Measurements from ENCODE around the gene FGD3.

The FGD3 gene

DNA sequence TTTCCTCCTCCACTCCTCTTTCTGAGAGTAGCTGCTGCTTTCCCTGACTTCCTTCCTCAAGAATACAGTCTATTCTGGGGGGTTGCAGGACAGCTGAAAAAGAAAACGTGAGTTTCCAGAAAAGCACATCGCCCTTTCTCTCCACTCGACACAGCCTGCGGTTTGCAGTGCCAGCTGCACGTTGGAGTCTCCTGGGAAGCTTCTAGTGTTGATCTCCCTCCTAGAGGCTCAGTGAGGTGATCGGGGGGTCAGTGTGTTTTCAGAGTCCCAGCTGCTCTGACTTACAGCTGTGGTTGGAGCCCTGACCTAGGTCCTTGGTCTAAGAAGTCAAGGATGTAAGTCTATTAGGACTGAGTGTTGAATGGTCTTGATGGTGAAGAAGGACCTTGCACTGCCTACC is 86.2 kb downstream of the FGD3 start:
- H3K4me3 ChIP-seq (ENCODE audit: low read length), result peak overlapping the region; percentile 25
- H3K79me2 ChIP-seq (ENCODE audit: control insufficient read depth, low read length), result no peaks in the 10 kb centered on the region
- peak overlapping the region; percentile 63 for H3K4me2 ChIP-seq (ENCODE audit: low read length)
- H3K27me3 ChIP-seq (ENCODE audit: control insufficient read depth, low read length), result no peaks in the 10 kb centered on the region
- no peaks in the 10 kb centered on the region for H3K9me3 ChIP-seq (ENCODE audit: control insufficient read depth, insufficient read depth, low read length)
- TF ChIP-seq EZH2phosphoT487 (IDR thresholded peaks at IDR 0.05; ENCODE audit: borderline replicate concordance, low read length), result no peak
- TF ChIP-seq, protein P1, sequence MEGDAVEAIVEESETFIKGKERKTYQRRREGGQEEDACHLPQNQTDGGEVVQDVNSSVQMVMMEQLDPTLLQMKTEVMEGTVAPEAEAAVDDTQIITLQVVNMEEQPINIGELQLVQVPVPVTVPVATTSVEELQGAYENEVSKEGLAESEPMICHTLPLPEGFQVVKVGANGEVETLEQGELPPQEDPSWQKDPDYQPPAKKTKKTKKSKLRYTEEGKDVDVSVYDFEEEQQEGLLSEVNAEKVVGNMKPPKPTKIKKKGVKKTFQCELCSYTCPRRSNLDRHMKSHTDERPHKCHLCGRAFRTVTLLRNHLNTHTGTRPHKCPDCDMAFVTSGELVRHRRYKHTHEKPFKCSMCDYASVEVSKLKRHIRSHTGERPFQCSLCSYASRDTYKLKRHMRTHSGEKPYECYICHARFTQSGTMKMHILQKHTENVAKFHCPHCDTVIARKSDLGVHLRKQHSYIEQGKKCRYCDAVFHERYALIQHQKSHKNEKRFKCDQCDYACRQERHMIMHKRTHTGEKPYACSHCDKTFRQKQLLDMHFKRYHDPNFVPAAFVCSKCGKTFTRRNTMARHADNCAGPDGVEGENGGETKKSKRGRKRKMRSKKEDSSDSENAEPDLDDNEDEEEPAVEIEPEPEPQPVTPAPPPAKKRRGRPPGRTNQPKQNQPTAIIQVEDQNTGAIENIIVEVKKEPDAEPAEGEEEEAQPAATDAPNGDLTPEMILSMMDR (IDR thresholded peaks at IDR 0.05; ENCODE audit: low read depth, low read length, poor library complexity, severe bottlenecking), result no peak
- H4K20me1 ChIP-seq (ENCODE audit: control insufficient read depth, insufficient read depth, low read depth, low read length), result no peaks in the 10 kb centered on the region
- no peaks in the 10 kb centered on the region for H3F3A ChIP-seq (ENCODE audit: control insufficient read depth, insufficient read depth)
- no peaks in the 10 kb centered on the region for H3K36me3 ChIP-seq (ENCODE audit: control insufficient read depth, low read length)
- no peaks in the 10 kb centered on the region for H3K9me2 ChIP-seq (replicated peaks; ENCODE audit: control insufficient read depth, low read length)
- H3K27ac ChIP-seq (ENCODE audit: low read depth, low read length), result peak overlapping the region; percentile 32; the same call in 1 of the 2 replicates
- H3K4me1 ChIP-seq (ENCODE audit: control insufficient read depth, low read length), result peaks cover 23% of the 10 kb centered on the region

GRCh38 chr9:93035106-93035660 is 87.9 kb downstream of the FGD3 start:
- Histone ChIP-seq H3K27me3 (ENCODE audit: control insufficient read depth, low read length) (no peaks in the 10 kb centered on the region), H3K4me1 (ENCODE audit: control insufficient read depth, low read length) (peaks cover 20% of the 10 kb centered on the region), H3K9me3 (ENCODE audit: control insufficient read depth, insufficient read depth, low read length) (no peaks in the 10 kb centered on the region), H4K20me1 (ENCODE audit: control insufficient read depth, insufficient read depth, low read depth, low read length) (no peaks in the 10 kb centered on the region), H3K36me3 (ENCODE audit: control insufficient read depth, low read length) (no peaks in the 10 kb centered on the region), H3F3A (ENCODE audit: control insufficient read depth, insufficient read depth) (no peaks in the 10 kb centered on the region), H3K4me2 (ENCODE audit: low read length) (no peak overlapping the region), H3K9me2 (replicated peaks; ENCODE audit: control insufficient read depth, low read length) (no peaks in the 10 kb centered on the region), H3K79me2 (ENCODE audit: control insufficient read depth, low read length) (no peaks in the 10 kb centered on the region), H3K4me3 (ENCODE audit: low read length) (no peak overlapping the region), H3K27ac (ENCODE audit: low read depth, low read length) (no peak overlapping the region)
- TF ChIP-seq EZH2phosphoT487 (IDR thresholded peaks at IDR 0.05; ENCODE audit: borderline replicate concordance, low read length), result no peak
- TF ChIP-seq, protein P1 (IDR thresholded peaks at IDR 0.05; ENCODE audit: low read depth, low read length, poor library complexity, severe bottlenecking), result no peak

DNA sequence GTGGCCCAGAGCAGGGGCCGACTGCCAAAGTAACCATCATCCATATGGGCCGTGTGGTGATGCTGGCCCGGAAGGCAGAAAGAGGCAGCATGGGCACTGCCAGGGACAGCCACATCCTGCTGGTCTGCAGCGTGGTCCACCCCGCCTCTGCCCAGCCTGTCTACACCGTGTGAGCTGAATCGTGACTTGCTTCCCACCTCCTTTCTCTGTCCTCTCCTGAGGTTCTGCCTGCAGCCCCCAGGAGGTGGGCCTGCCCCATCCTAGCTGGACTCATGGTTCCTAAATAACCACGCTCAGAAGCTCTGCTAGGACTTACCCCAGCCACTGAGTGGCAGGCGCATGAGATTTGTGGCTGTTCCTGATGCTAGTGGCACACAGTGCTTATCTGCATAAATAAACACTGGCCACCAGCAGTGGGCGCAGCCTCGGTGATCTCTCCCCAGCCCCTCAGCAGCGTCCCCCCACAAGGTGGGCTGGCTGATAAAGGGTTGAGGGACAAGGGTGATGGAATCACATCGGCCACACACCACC is 88.6 kb downstream of the FGD3 start:
- H3K27me3 ChIP-seq (ENCODE audit: control insufficient read depth, low read length), result no peaks in the 10 kb centered on the region
- H3K79me2 ChIP-seq (ENCODE audit: control insufficient read depth, low read length), result no peaks in the 10 kb centered on the region
- no peak overlapping the region for H3K4me3 ChIP-seq (ENCODE audit: low read length)
- TF ChIP-seq, protein P1 (IDR thresholded peaks at IDR 0.05; ENCODE audit: low read depth, low read length, poor library complexity, severe bottlenecking), result peak; percentile 33
- TF ChIP-seq EZH2phosphoT487 (IDR thresholded peaks at IDR 0.05; ENCODE audit: borderline replicate concordance, low read length), result no peak
- no peaks in the 10 kb centered on the region for H3F3A ChIP-seq (ENCODE audit: control insufficient read depth, insufficient read depth)
- H4K20me1 ChIP-seq (ENCODE audit: control insufficient read depth, insufficient read depth, low read depth, low read length), result no peaks in the 10 kb centered on the region
- H3K9me2 ChIP-seq (replicated peaks; ENCODE audit: control insufficient read depth, low read length), result no peaks in the 10 kb centered on the region
- no peak overlapping the region for H3K4me2 ChIP-seq (ENCODE audit: low read length)
- no peaks in the 10 kb centered on the region for H3K9me3 ChIP-seq (ENCODE audit: control insufficient read depth, insufficient read depth, low read length)
- no peak overlapping the region for H3K27ac ChIP-seq (ENCODE audit: low read depth, low read length)
- no peaks in the 10 kb centered on the region for H3K36me3 ChIP-seq (ENCODE audit: control insufficient read depth, low read length)
- H3K4me1 ChIP-seq (ENCODE audit: control insufficient read depth, low read length), result peaks cover 21% of the 10 kb centered on the region
